Gastroesophageal sphincter (tissue), 2 donors: ENCODE results near the gene CCDC97.

Experiments
- POLR2A ChIP-seq, 2 donors: fragments of 450-650 bp; IDR thresholded peaks; one replicate each; pipeline ENCODE4 v1.6.1; 2017; ENCODE audit warnings: antibody characterized with exemption in 2 of 2, mild to moderate bottlenecking in 2 of 2, moderate library complexity in 1 of 2
- POLR2AphosphoS5 ChIP-seq: sonication (generic); formaldehyde crosslinking; IDR thresholded peaks from one replicate; pipeline ENCODE4 v1.6.1; 2017; ENCODE audit warnings: antibody characterized with exemption

DNA sequence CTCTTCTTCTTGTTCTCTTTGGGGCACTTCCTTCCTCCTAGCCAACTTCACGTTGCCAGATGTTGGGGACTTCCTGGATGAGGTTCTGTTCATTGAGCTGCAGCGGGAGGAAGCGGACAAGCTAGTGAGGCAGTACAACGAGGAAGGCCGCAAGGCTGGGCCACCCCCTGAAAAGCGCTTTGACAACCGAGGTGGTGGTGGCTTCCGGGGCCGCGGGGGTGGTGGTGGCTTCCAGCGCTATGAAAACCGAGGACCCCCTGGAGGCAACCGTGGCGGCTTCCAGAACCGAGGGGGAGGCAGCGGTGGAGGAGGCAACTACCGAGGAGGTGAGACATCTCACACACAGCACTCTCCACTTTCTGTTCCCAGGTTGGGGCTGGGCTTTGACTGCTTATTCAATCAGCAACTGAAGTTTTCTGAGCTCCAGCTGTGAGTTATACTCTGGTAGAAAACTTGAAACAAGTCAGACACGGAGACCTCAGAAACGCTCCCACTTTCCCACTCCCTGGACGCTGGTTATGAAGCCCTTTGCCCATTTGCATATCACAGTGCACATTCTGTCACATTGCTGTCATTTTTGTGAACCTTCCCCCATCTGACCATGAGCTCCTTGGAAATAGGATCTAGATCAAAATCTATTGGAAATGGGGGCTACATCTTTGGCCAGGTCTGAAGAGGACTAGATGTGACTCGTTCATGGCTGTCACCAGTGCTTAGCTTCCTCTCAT lies 7.2 kb upstream of the CCDC97 start:
- no peak for TF ChIP-seq POLR2A (IDR thresholded peaks at IDR 0.05)
- TF ChIP-seq POLR2AphosphoS5, result no peak
